Measurements from ENCODE around the gene APLN.

Gene APLN

DNA sequence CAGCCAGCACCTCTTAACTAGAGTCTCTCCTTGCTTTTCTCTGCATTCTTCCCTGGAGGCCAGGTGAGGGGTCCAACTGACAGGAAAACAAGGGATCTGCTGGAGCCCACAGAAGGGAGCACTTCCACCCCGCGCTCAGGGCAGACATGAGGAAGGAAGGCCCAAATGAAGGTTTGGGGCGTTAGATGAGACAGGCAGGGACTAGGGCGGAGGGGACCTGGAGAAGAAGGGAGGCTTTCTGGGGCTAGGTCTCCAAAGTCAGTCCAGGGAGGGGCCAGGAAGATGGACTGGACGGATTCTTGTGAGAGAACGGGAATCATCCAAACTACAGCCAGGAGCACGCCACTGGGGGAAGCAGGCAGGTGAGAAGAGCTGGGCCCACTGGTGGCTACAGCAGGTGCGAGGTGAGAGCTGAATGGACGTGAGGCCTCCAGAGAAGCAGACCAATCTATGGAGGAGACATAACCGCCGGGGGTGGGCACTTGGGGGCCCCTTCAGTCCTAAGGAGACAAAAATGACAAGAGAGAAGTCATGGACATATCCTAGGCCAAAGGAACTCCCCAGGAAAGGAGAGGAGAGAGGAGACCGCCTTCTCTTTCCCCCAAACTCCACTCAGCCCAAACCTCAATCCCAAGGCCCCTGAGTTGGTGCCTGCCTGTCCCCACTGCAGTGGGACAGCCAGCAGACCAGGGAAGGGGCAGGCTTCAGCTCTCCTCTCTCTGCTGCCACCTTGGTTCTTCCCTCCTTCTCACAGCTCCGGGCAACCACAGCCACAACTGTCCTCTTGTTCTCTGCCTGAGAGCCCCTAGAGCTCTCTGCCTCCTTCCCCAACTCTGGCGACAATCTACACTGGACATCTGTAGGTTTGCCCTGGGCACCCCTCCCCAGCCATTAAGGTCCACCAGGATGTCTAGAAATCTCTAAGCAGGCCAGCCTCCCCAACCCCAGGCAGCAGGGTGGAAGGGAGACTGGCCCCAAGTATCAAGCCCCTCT, 7.0 kb downstream of the APLN start:
- no peak overlapping the region for H3K4me3 ChIP-seq (ENCODE audit: low read depth in 1 of 2, low read length in 1 of 2)
- H3K27ac ChIP-seq = no peak overlapping the region
- no peaks in the 10 kb centered on the region for H3K4me1 ChIP-seq (ENCODE audit: control insufficient read depth in 1 of 2, insufficient read depth in 1 of 2, low read depth in 1 of 2, low read length in 1 of 2)
- TF ChIP-seq, protein P1, sequence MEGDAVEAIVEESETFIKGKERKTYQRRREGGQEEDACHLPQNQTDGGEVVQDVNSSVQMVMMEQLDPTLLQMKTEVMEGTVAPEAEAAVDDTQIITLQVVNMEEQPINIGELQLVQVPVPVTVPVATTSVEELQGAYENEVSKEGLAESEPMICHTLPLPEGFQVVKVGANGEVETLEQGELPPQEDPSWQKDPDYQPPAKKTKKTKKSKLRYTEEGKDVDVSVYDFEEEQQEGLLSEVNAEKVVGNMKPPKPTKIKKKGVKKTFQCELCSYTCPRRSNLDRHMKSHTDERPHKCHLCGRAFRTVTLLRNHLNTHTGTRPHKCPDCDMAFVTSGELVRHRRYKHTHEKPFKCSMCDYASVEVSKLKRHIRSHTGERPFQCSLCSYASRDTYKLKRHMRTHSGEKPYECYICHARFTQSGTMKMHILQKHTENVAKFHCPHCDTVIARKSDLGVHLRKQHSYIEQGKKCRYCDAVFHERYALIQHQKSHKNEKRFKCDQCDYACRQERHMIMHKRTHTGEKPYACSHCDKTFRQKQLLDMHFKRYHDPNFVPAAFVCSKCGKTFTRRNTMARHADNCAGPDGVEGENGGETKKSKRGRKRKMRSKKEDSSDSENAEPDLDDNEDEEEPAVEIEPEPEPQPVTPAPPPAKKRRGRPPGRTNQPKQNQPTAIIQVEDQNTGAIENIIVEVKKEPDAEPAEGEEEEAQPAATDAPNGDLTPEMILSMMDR (IDR thresholded peaks at IDR 0.05) = no peak
- H3K36me3 ChIP-seq = no peaks in the 10 kb centered on the region
- H3K27me3 ChIP-seq = peaks cover 9% of the 10 kb centered on the region
- H3K9me3 ChIP-seq = no peaks in the 10 kb centered on the region

DNA sequence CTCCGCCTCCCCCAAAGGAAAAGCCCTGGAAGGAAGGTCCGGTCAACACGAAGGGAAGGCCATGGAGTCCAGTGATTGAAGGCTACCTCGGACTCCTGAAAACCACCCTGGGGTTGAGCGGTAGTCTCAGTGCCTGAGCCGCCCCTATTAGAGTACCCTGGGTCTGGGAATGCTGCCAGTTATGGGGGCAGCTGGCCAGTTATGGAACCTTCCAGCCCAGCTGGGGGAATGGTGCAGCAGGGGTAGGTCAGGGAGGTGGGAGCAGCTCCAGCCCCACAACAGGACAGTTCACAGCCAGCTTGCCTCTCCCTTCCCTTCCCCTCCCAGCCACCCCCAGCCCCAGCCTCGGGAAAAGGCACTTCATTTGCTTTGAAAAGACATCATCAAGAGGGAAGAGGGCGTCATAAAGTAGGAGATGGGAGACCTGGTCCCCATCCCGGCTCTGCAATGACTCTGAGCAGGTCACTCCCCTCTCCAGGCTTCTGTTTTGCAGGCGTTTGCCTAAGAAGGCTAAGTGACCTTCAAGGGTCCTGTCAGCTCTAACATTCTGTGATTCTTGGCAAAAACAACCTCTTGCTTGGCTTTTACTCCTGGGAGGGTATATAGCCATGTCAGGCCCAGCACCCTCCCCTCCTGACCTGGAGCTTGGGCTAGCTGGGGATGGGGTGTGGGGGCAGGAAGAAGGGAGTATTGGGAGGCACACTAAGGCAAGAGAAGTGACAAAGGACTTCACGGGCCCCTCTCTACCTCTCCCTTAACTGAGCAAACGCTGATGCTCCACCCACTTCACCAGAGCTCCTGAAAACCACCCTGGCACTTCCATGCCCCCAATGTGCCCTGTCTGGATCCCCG, 8.0 kb downstream of the APLN start:
- no peaks in the 10 kb centered on the region for H3K4me1 ChIP-seq (ENCODE audit: control insufficient read depth in 1 of 2, insufficient read depth in 1 of 2, low read depth in 1 of 2, low read length in 1 of 2)
- no peak overlapping the region for H3K4me3 ChIP-seq (ENCODE audit: low read depth in 1 of 2, low read length in 1 of 2)
- no peaks in the 10 kb centered on the region for H3K36me3 ChIP-seq
- H3K9me3 ChIP-seq = no peaks in the 10 kb centered on the region
- TF ChIP-seq, protein P1 (IDR thresholded peaks at IDR 0.05) = no peak
- H3K27ac ChIP-seq = no peak overlapping the region
- H3K27me3 ChIP-seq = peaks cover under 1% of the 10 kb centered on the region

DNA sequence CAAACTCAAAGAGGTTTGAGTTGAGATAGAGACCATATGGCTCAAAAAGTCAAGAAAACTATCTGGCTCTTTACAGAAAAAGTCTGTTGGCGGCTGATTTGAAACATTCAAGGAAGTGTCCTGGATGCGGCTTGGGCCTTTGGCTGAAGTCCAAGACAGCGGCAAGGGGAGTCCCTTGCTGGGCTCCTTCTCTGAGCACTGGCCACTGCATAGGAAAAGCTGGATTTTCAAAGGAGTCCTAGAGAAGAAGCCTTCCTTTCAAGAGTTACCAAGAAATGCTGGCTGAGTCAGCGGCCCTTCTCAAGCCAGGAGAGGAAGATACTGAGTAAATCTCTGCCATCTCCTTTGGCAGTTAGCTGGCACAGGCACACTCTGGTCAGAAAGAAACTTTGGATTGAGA, 12.1 kb downstream of the APLN start:
- Histone ChIP-seq H3K27ac (no peak overlapping the region), H3K27me3 (no peaks in the 10 kb centered on the region), H3K36me3 (no peaks in the 10 kb centered on the region), H3K4me1 (ENCODE audit: control insufficient read depth in 1 of 2, insufficient read depth in 1 of 2, low read depth in 1 of 2, low read length in 1 of 2) (peaks cover 4% of the 10 kb centered on the region in 2 experiments), H3K9me3 (no peaks in the 10 kb centered on the region), H3K4me3 (ENCODE audit: low read depth in 1 of 2, low read length in 1 of 2) (no peak overlapping the region)
- TF ChIP-seq, protein P1 (IDR thresholded peaks at IDR 0.05) = no peak

DNA sequence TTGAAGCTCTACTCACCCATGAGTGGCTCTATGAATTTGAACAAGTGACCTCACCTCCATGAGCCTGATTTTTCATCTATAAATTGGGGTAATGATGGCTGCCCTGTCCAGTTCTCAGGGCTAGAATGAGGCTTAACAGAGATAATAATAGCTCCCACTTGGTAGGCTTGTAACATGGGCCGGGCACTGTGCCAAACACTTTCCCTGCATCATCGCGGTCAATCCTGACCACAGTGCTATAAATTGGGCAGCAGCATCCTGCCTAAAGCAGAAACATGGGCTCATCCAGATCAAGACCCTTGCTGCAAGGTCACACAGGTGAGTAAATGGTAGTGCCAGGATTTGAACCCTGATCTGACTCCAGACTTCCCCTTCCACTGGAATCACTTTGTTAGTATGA, 12.8 kb downstream of the APLN start:
- peaks cover 4% of the 10 kb centered on the region in 2 experiments for H3K4me1 ChIP-seq (ENCODE audit: control insufficient read depth in 1 of 2, insufficient read depth in 1 of 2, low read depth in 1 of 2, low read length in 1 of 2)
- no peak overlapping the region for H3K27ac ChIP-seq
- TF ChIP-seq, protein P1 (IDR thresholded peaks at IDR 0.05) = no peak
- no peaks in the 10 kb centered on the region for H3K36me3 ChIP-seq
- H3K4me3 ChIP-seq (ENCODE audit: low read depth in 1 of 2, low read length in 1 of 2) = no peak overlapping the region
- H3K9me3 ChIP-seq = no peaks in the 10 kb centered on the region
- no peaks in the 10 kb centered on the region for H3K27me3 ChIP-seq

DNA sequence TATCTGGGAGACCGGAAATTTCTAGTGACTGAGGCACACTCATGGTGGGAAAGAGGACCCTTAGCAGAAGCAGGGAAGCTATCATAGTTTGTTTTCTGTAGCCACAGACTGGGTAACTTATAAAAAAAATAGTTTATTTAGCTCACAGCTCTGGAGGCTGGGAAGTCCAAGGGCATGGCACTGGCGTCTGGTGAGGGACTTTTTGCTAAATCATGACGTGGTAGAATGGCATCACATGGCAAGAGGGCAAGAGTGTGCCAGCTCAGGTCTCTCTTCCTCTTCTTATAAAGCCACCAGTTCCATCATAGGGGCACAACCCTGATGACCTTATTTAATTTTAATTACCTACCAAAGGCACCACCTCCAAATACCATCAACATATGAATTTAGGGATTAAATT, 13.3 kb downstream of the APLN start:
- Histone ChIP-seq H3K4me3 (ENCODE audit: low read depth in 1 of 2, low read length in 1 of 2) (no peak overlapping the region), H3K27me3 (no peaks in the 10 kb centered on the region), H3K9me3 (no peaks in the 10 kb centered on the region), H3K36me3 (no peaks in the 10 kb centered on the region), H3K4me1 (ENCODE audit: control insufficient read depth in 1 of 2, insufficient read depth in 1 of 2, low read depth in 1 of 2, low read length in 1 of 2) (peaks cover 4% of the 10 kb centered on the region in 2 experiments), H3K27ac (no peak overlapping the region)
- TF ChIP-seq, protein P1 (IDR thresholded peaks at IDR 0.05) = no peak

All from neutrophil (primary cell).